Loucy (cell line): ENCODE data around the gene PNPLA7.

Source experiments
- CTCF ChIP-seq: fragments of 200-600 bp; sonication (generic); conservative IDR thresholded peaks from 2 replicates; pipeline ENCODE4 v1.5.1; 2014; ENCODE audit warnings: mild to moderate bottlenecking, antibody characterized with exemption, low read length
- EZH2phosphoT487 ChIP-seq: fragments of 200-600 bp; IDR thresholded peaks from 2 replicates; pipeline ENCODE4 v1.6.1; 2018; ENCODE audit warnings: antibody characterized with exemption, mild to moderate bottlenecking, moderate library complexity, borderline replicate concordance

GRCh38 chr9:137497921-137498719, 52.1 kb downstream of the PNPLA7 start:
- TF ChIP-seq EZH2phosphoT487 (no peak), CTCF (no peak)
